GM13976 (cell line): Measurements from ENCODE around the gene PPP1R9A.

Experiments used
- DNase-seq: peaks from one replicate; pipeline ENCODE4 v3.0.0; 2012; ENCODE audit warnings: low spot score
- CTCF ChIP-seq: IDR thresholded peaks from 2 replicates; pipeline ENCODE4 v1.5.1; 2012; ENCODE audit warnings: borderline replicate concordance, mild to moderate bottlenecking; ENCODE audit not compliant: insufficient read depth; ENCODE audit errors: extremely low read depth, missing control alignments, control extremely low read depth
- in situ Hi-C: fragments of 300-500 bp; cut with MboI; formaldehyde crosslinking; loops from one replicate; pipeline ENCODE4 v1.12.0; 2022; ENCODE audit warnings: low sequenced_read_pairs, mixed read lengths, inconsistent platforms; ENCODE audit not compliant: unreplicated experiment

The PPP1R9A gene

GRCh38 chr7:95055295-95055694, 147.9 kb downstream of the PPP1R9A start:
- no peak for TF ChIP-seq CTCF
- in situ Hi-C loops = no loop called here
- no peak for DNase-seq

- no peak for TF ChIP-seq CTCF
- in situ Hi-C loops = no loop called here
- no peak for DNase-seq
These were observed 148.8 kb downstream of the PPP1R9A start for GRCh38 chr7:95056107-95056739.

GRCh38 chr7:95056901-95057300, 149.5 kb downstream of the PPP1R9A start:
- DNase-seq = no peak
- no peak for TF ChIP-seq CTCF
- in situ Hi-C loops = no loop called here

- no peak for TF ChIP-seq CTCF
- no peak for DNase-seq
- in situ Hi-C loops = no loop called here
These were observed 152.5 kb downstream of the PPP1R9A start for GRCh38 chr7:95059842-95060313.

- no peak for TF ChIP-seq CTCF
- no peak for DNase-seq
- in situ Hi-C loops = no loop called here
These were observed 155.5 kb downstream of the PPP1R9A start for GRCh38 chr7:95062901-95063300.

- no peak for TF ChIP-seq CTCF
- DNase-seq = no peak
- in situ Hi-C loops = no loop called here
These were observed 159.5 kb downstream of the PPP1R9A start for GRCh38 chr7:95066737-95067530.
